HepG2 (cell line): ENCODE measurements around the gene ZNF629. TPM values are rescaled to one million over a fixed set of nuclear protein-coding genes. Genes with fewer than 3 reads are reported as not detected.

Experiments used
- ADNP ChIP-seq: sonication (generic); formaldehyde crosslinking; IDR thresholded peaks from 2 replicates; pipeline ENCODE4 v1.4.0; 2020; ENCODE audit warnings: missing genetic modification reagents
- AKNA ChIP-seq: sonication (generic); formaldehyde crosslinking; IDR thresholded peaks from 2 replicates; pipeline ENCODE4 v1.4.0; 2020; ENCODE audit warnings: missing genetic modification reagents, borderline replicate concordance
- ATF7 ChIP-seq, 2 experiments: fragments of 450-650 bp in 1 of 2; sonication (generic) in 1 of 2; formaldehyde crosslinking in 1 of 2; IDR thresholded peaks; 2 replicates each; pipeline versions ENCODE4 v1.4.0 to v1.6.1; 2016 to 2020; ENCODE audit warnings: antibody characterized with exemption in 1 of 2, mild to moderate bottlenecking in 1 of 2, missing genetic modification reagents in 1 of 2
- CHD4 ChIP-seq: fragments of 200-600 bp; sonication (generic); IDR thresholded peaks from 2 replicates; pipeline ENCODE4 v1.7.0; 2017; ENCODE audit warnings: mild to moderate bottlenecking, low read length, borderline replicate concordance
- FOXA3 ChIP-seq: IDR thresholded peaks from 2 replicates; pipeline ENCODE4 v1.6.1; 2016; ENCODE audit warnings: missing genetic modification reagents, missing compliant biosample characterization
- GPN1 ChIP-seq: sonication (generic); formaldehyde crosslinking; IDR thresholded peaks from 2 replicates; pipeline ENCODE4 v1.5.1; 2020; ENCODE audit warnings: missing genetic modification reagents, borderline replicate concordance
- MAFG ChIP-seq: sonication (generic); formaldehyde crosslinking; IDR thresholded peaks from 2 replicates; pipeline ENCODE4 v1.5.1; 2020; ENCODE audit warnings: mild to moderate bottlenecking, missing genetic modification reagents
- MXD4 ChIP-seq: IDR thresholded peaks from 2 replicates; pipeline ENCODE4 v1.6.1; 2016; ENCODE audit warnings: mild to moderate bottlenecking, missing biosample characterization, missing genetic modification reagents
- TAF15 ChIP-seq: fragments of 200-400 bp; formaldehyde crosslinking; IDR thresholded peaks from one replicate; pipeline ENCODE4 v1.6.1; 2018; ENCODE audit warnings: mild to moderate bottlenecking, low read depth, low read length; ENCODE audit not compliant: poor library complexity, severe bottlenecking
- TFDP1 ChIP-seq: IDR thresholded peaks from 2 replicates; pipeline ENCODE4 v1.6.1; 2016; ENCODE audit warnings: missing compliant biosample characterization, missing genetic modification reagents, borderline replicate concordance
- ZBTB44 ChIP-seq: sonication (generic); formaldehyde crosslinking; IDR thresholded peaks from 2 replicates; pipeline ENCODE4 v1.4.0; 2020; ENCODE audit warnings: missing genetic modification reagents
- ZEB1 ChIP-seq: IDR thresholded peaks from 2 replicates; pipeline ENCODE4 v1.6.1; 2012; ENCODE audit warnings: mild to moderate bottlenecking, low read depth, inconsistent platforms; ENCODE audit not compliant: insufficient replicate concordance
- ZNF687 ChIP-seq: sonication (generic); formaldehyde crosslinking; IDR thresholded peaks from 2 replicates; pipeline ENCODE4 v1.5.1; 2020; ENCODE audit warnings: mild to moderate bottlenecking, missing genetic modification reagents, moderate library complexity
- polyA plus RNA-seq, 8 experiments: library from polyadenylated mRNA; depleted of rRNA in 3 of 8; stranded (reverse) in 7 of 8; unstranded in 1 of 8; fragments of >200 nt; fragmentation: Illumina TruSeq in 4 of 8; extraction: Trizol in 4 of 8; gene quantifications; 2 replicates each; pipeline versions ENCODE4 v1.2.1 to v1.2.3, GENCODE V29; 2011 to 2016; ENCODE audit warnings: low read depth in 4 of 8, missing spikeins in 1 of 8, mixed read lengths in 1 of 8; ENCODE audit not compliant: insufficient read depth in 1 of 8
- total RNA-seq, 5 experiments: library from RNA; depleted of rRNA; stranded (reverse); fragments of >200 nt; fragmentation: Illumina TruSeq; extraction: Trizol; gene quantifications; 2 replicates each; pipeline ENCODE4 v1.2.3, GENCODE V29; 2016; ENCODE audit warnings: low read depth in 1 of 5

Gene ZNF629
- total and polyA plus RNA-seq, 2 of the 13 experiments (the other 11 are each of a cell fraction or from before 2014, with no cell fraction given): 6.1 to 16.5 TPM

- TF ChIP-seq FOXA3 (CRISPR knock-in tag): peak; percentile 33; the same call in 1 of the 2 replicates
- TF ChIP-seq ADNP: no peak
- TF ChIP-seq GPN1 (CRISPR knock-in tag): no peak
- TF ChIP-seq TFDP1 (CRISPR knock-in tag): peak; percentile 82; the same call in 1 of the 2 replicates
- TF ChIP-seq MXD4 (CRISPR knock-in tag): peak; percentile 83
- TF ChIP-seq AKNA (CRISPR knock-in tag): peak; percentile 62; the same call in 1 of the 2 replicates
- TF ChIP-seq ATF7 (IDR thresholded peaks at IDR 0.05): no peak
- no peak for TF ChIP-seq ATF7 (CRISPR knock-in tag; IDR thresholded peaks at IDR 0.05)
- no peak for TF ChIP-seq MAFG (CRISPR knock-in tag)
- no peak for TF ChIP-seq TAF15
- TF ChIP-seq ZBTB44 (CRISPR knock-in tag): peak; percentile 68; the same call in 1 of the 2 replicates
- peak; percentile 85 for TF ChIP-seq ZNF687 (CRISPR knock-in tag)
- TF ChIP-seq ZEB1: no peak
- no peak for TF ChIP-seq CHD4
Observed at GRCh38 chr16:30761928-30762902, 24.8 kb downstream of the ZNF629 start, which contains the start of the genes CFAP119 and RNF40 (continued).
